Ascending aorta (tissue), 2 donors: ENCODE results near the gene CAMK1D. TPM values are rescaled to one million over a fixed set of nuclear protein-coding genes. Genes with fewer than 3 reads are reported as not detected.

ENCODE experiments used
- DNase-seq, 2 donors: peaks; one replicate each; pipeline ENCODE4 v3.0.0-alpha.2; 2019; ENCODE audit warnings: low spot score in 2 of 2
- H3K27ac ChIP-seq, 2 donors: fragments of 200-600 bp; sonication (generic); one replicate each; pipeline ENCODE4 v1.5.1; 2016 to 2017; ENCODE audit warnings: mild to moderate bottlenecking in 1 of 2
- H3K27me3 ChIP-seq: fragments of 200-600 bp; sonication (generic); one replicate; pipeline ENCODE4 v1.5.1; 2017
- H3K36me3 ChIP-seq, 2 donors: fragments of 200-600 bp; sonication (generic); one replicate each; pipeline ENCODE4 v1.5.1; 2016
- H3K4me1 ChIP-seq, 2 donors: fragments of 200-600 bp; sonication (generic); one replicate each; pipeline ENCODE4 v1.5.1; 2016 to 2017; ENCODE audit warnings: mild to moderate bottlenecking in 1 of 2
- H3K4me3 ChIP-seq, 2 donors: fragments of 200-600 bp; sonication (generic); one replicate each; pipeline ENCODE4 v1.5.1; 2016 to 2017; ENCODE audit warnings: mild to moderate bottlenecking in 1 of 2
- H3K9me3 ChIP-seq, 2 donors: fragments of 200-600 bp; sonication (generic); one replicate each; pipeline ENCODE4 v1.5.1; 2016
- intact Hi-C: fragments of 100-400 bp; cut with DNase I; formaldehyde crosslinking; loops from one replicate; pipeline ENCODE4 v1.15.1; 2023
- total RNA-seq: library from RNA; depleted of rRNA; stranded (reverse); fragments of >200 nt; gene quantifications from one replicate; pipeline ENCODE4 v1.1.0, GENCODE V29; 2016
- TF ChIP-seq, protein P1 (sequence below), 3 experiments: fragments of 200-600 bp in 2 of 3; fragments of 450-650 bp in 1 of 3; sonication (generic) in 2 of 3; IDR thresholded peaks; one replicate each; pipeline ENCODE4 v1.5.1; 2016 to 2019; ENCODE audit warnings: antibody characterized with exemption in 3 of 3, mild to moderate bottlenecking in 1 of 3, moderate library complexity in 1 of 3

CAMK1D gene
- total RNA-seq, 1 donor from 2014 or later: 4.2 TPM

- Histone ChIP-seq H3K27me3 (no peaks in the 10 kb centered on the region), H3K36me3 (no peaks in the 10 kb centered on the region), H3K27ac (no peak overlapping the region), H3K4me3 (no peak overlapping the region), H3K9me3 (no peaks in the 10 kb centered on the region), H3K4me1 (no peaks in the 10 kb centered on the region)
- TF ChIP-seq, protein P1, sequence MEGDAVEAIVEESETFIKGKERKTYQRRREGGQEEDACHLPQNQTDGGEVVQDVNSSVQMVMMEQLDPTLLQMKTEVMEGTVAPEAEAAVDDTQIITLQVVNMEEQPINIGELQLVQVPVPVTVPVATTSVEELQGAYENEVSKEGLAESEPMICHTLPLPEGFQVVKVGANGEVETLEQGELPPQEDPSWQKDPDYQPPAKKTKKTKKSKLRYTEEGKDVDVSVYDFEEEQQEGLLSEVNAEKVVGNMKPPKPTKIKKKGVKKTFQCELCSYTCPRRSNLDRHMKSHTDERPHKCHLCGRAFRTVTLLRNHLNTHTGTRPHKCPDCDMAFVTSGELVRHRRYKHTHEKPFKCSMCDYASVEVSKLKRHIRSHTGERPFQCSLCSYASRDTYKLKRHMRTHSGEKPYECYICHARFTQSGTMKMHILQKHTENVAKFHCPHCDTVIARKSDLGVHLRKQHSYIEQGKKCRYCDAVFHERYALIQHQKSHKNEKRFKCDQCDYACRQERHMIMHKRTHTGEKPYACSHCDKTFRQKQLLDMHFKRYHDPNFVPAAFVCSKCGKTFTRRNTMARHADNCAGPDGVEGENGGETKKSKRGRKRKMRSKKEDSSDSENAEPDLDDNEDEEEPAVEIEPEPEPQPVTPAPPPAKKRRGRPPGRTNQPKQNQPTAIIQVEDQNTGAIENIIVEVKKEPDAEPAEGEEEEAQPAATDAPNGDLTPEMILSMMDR (IDR thresholded peaks at IDR 0.05): no peak
- DNase-seq: no peak
- intact Hi-C loops: no loop called here
Measured at GRCh38 chr10:12613136-12613535, 263.8 kb downstream of the CAMK1D start.

- Histone ChIP-seq H3K27ac (no peak overlapping the region), H3K27me3 (no peaks in the 10 kb centered on the region), H3K4me1 (no peaks in the 10 kb centered on the region), H3K4me3 (no peak overlapping the region), H3K36me3 (no peaks in the 10 kb centered on the region), H3K9me3 (no peaks in the 10 kb centered on the region)
- no peak for DNase-seq
- TF ChIP-seq, protein P1 (IDR thresholded peaks at IDR 0.05): no peak
- intact Hi-C loops: no loop called here
Measured at GRCh38 chr10:12614177-12614995, 265.0 kb downstream of the CAMK1D start.

GRCh38 chr10:12615296-12616220 lies 266.2 kb downstream of the CAMK1D start:
- intact Hi-C loops: no loop called here
- DNase-seq: no peak
- TF ChIP-seq, protein P1 (IDR thresholded peaks at IDR 0.05): no peak

DNA sequence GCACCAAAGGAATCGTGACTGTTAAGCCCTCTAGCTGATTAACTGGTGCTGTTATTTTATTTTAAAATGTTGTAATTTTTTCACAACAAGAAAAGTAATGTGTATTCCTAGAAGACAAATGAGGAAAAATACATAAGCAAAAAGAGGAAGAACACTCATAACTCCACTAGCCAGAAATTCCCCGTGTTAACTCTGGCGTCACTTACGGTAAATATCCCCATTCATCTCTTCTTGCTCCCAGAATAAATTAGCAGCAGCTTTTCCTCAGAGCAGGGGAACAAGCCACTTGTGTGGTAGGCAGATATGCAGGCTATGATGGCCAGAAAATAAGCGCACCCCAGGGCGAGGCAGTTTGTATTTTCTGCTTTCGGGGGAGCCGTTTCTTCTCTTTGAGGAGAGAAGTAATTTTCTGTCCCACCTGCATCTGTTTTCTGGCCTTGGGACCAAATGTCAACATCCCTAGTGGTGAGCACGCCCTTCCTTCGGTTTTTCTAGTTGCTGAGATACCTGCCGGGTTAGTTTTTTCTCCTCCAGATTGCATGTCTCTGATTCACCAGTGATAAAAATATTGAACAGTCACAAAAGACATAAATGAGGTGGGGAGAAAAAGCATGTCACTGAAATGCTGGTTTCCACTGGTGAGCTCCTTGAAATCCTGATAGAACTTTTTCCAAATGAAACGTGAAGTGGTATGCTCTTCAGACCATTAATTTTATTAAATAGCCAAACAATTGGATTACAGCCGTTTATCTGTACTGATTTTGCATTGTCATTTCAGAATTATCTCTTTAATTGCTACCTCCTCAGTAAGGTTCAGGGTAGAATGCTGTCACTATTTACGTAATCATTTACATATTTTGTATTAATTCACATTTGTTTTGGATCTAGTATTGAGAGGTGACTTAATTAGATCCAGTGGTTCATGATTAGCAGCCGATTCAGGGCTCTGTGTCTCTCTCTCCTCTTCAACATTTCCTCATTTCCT lies 268.1 kb downstream of the CAMK1D start:
- Histone ChIP-seq H3K4me3 (no peak overlapping the region), H3K4me1 (no peaks in the 10 kb centered on the region), H3K9me3 (no peaks in the 10 kb centered on the region), H3K36me3 (no peaks in the 10 kb centered on the region), H3K27ac (no peak overlapping the region), H3K27me3 (no peaks in the 10 kb centered on the region)
- DNase-seq: no peak
- intact Hi-C loops: no loop called here
- TF ChIP-seq, protein P1 (IDR thresholded peaks at IDR 0.05): no peak

More at GRCh38 chr10:12615296-12616220, 266.2 kb downstream of the CAMK1D start:
- no peak overlapping the region for H3K27ac ChIP-seq
- no peak overlapping the region for H3K4me3 ChIP-seq
- no peaks in the 10 kb centered on the region for H3K4me1 ChIP-seq
- H3K36me3 ChIP-seq: no peaks in the 10 kb centered on the region
- H3K9me3 ChIP-seq: no peaks in the 10 kb centered on the region
- no peaks in the 10 kb centered on the region for H3K27me3 ChIP-seq

- intact Hi-C loops: no loop called here
- TF ChIP-seq, protein P1 (IDR thresholded peaks at IDR 0.05): no peak
- Histone ChIP-seq H3K4me1 (no peaks in the 10 kb centered on the region), H3K27ac (no peak overlapping the region), H3K4me3 (no peak overlapping the region), H3K9me3 (no peaks in the 10 kb centered on the region), H3K36me3 (no peaks in the 10 kb centered on the region), H3K27me3 (no peaks in the 10 kb centered on the region)
- DNase-seq: no peak
Measured at GRCh38 chr10:12622016-12622415, 272.7 kb downstream of the CAMK1D start.
